CD8-positive, alpha-beta memory T cell (primary cell): Measurements from ENCODE around the gene NIPAL4. TPM values are rescaled to one million over a fixed set of nuclear protein-coding genes. Genes with fewer than 3 reads are reported as not detected.
"Not testable (repeated sequence)": the region's sequence is repeated elsewhere in the genome, so short reads cannot be mapped to it uniquely, and the experiment has no call there.

ENCODE experiments used
- CTCF ChIA-PET: fragments of 350-600 bp; sonication (Branson Sonifier 250); formaldehyde crosslinking; loops from one replicate; lab custom pipeline; 2021; ENCODE audit warnings: antibody characterized with exemption; lab: Charles Lee
- POLR2A ChIA-PET: fragments of 350-600 bp; sonication (Branson Sonifier 250); formaldehyde crosslinking; loops from one replicate; lab custom pipeline; 2021; ENCODE audit warnings: antibody characterized with exemption; lab: Charles Lee
- DNase-seq, 5 donors: peaks; one replicate each; pipeline versions ENCODE4 v3.0.0 to v3.0.0-alpha.2; 2020 to 2022; ENCODE audit warnings: mixed read lengths in 1 of 5
- H3K27ac ChIP-seq: one replicate; pipeline ENCODE4 v1.7.0; 2013; ENCODE audit warnings: low read depth, mild to moderate bottlenecking, low read length, moderate library complexity
- H3K27me3 ChIP-seq: 2 replicates; pipeline ENCODE4 v1.7.0; 2013; ENCODE audit warnings: low read length, mild to moderate bottlenecking; ENCODE audit not compliant: insufficient read depth, poor library complexity, severe bottlenecking
- H3K36me3 ChIP-seq: 2 replicates; pipeline ENCODE4 v1.7.0; 2013; ENCODE audit warnings: mild to moderate bottlenecking, low read length, moderate library complexity; ENCODE audit not compliant: insufficient read depth
- H3K4me1 ChIP-seq: 2 replicates; pipeline ENCODE4 v1.7.0; 2013; ENCODE audit warnings: mild to moderate bottlenecking, low read length, moderate library complexity; ENCODE audit not compliant: insufficient read depth
- H3K4me3 ChIP-seq: 2 replicates; pipeline ENCODE4 v1.7.0; 2013; ENCODE audit warnings: mild to moderate bottlenecking, low read length
- H3K9me3 ChIP-seq: 2 replicates; pipeline ENCODE4 v1.7.0; 2013; ENCODE audit warnings: mild to moderate bottlenecking, low read length
- H3K27ac Mint-ChIP-seq, 8 donors: one replicate each; pipeline ENCODE4 v1.8.0; 2020 to 2021; ENCODE audit warnings: mixed read lengths in 8 of 8, mild to moderate bottlenecking in 6 of 8, inconsistent platforms in 3 of 8, moderate library complexity in 3 of 8
- H3K27me3 Mint-ChIP-seq, 2 donors: one replicate each; pipeline ENCODE4 v1.8.0; 2020 to 2021; ENCODE audit warnings: mixed read lengths in 2 of 2, mild to moderate bottlenecking in 1 of 2, moderate library complexity in 1 of 2
- H3K36me3 Mint-ChIP-seq, 3 donors: one replicate each; pipeline ENCODE4 v1.8.0; 2020 to 2021; ENCODE audit warnings: mixed read lengths in 3 of 3, inconsistent platforms in 1 of 3, mild to moderate bottlenecking in 1 of 3
- H3K4me1 Mint-ChIP-seq, 3 donors: one replicate each; pipeline ENCODE4 v1.8.0; 2020 to 2021; ENCODE audit warnings: mixed read lengths in 3 of 3, inconsistent platforms in 1 of 3, mild to moderate bottlenecking in 1 of 3
- H3K4me3 Mint-ChIP-seq, 7 donors: one replicate each; pipeline ENCODE4 v1.8.0; 2020 to 2021; ENCODE audit warnings: mixed read lengths in 7 of 7, mild to moderate bottlenecking in 6 of 7, moderate library complexity in 4 of 7, inconsistent platforms in 2 of 7
- H3K9me3 Mint-ChIP-seq, 5 donors: one replicate each; pipeline ENCODE4 v1.8.0; 2020 to 2022; ENCODE audit warnings: mixed read lengths in 5 of 5, mild to moderate bottlenecking in 3 of 5, moderate library complexity in 2 of 5, inconsistent platforms in 1 of 5
- polyA plus RNA-seq: library from polyadenylated mRNA; unstranded; fragments of 300-500 nt; fragmentation: Illumina TruSeq; gene quantifications from one replicate; pipeline ENCODE4 v1.2.3, GENCODE V29; 2021
- total RNA-seq, 2 experiments: library from RNA; stranded (reverse); gene quantifications; one replicate each; pipeline ENCODE4 v1.2.3, GENCODE V29; 2021

NIPAL4 gene
- total and polyA plus RNA-seq, 3 experiments from 2014 or later = 1.1 to 1.4 TPM; not detected in 1

GRCh38 chr5:157481666-157482065, 21.7 kb downstream of the NIPAL4 start:
- CTCF ChIA-PET = interaction anchor here (1.2 kb wide), 1 partner anchor 262 kb away, joined by 3 read pairs; the partner anchor contains the start of gene LSM11
- peaks cover 6 to 47% (median 15%) of the 10 kb centered on the region in 3 donors for H3K36me3 Mint-ChIP-seq
- no peak for DNase-seq
- H3K27ac Mint-ChIP-seq = peak overlapping the region in 1 of 8 donors; percentile 71
- H3K4me3 Mint-ChIP-seq = no peak overlapping the region
- no peaks in the 10 kb centered on the region for H3K36me3 ChIP-seq
- peaks cover 7 to 32% (median 17%) of the 10 kb centered on the region in 3 donors for H3K4me1 Mint-ChIP-seq
- H3K4me3 ChIP-seq = no peak overlapping the region
- no peaks in the 10 kb centered on the region for H3K4me1 ChIP-seq
- H3K27me3 ChIP-seq = no peaks in the 10 kb centered on the region
- H3K27ac ChIP-seq = no peak overlapping the region
- H3K27me3 Mint-ChIP-seq = peaks cover 0 to 1% of the 10 kb centered on the region in 2 donors
- H3K9me3 Mint-ChIP-seq = no peaks in the 10 kb centered on the region
- POLR2A ChIA-PET = no interaction called here
- H3K9me3 ChIP-seq = no peaks in the 10 kb centered on the region

GRCh38 chr5:157482702-157483101, 22.7 kb downstream of the NIPAL4 start:
- Mint-ChIP-seq H3K27ac (peak overlapping the region in 2 of 8 donors; percentile 43 to 78), H3K4me1 (peaks cover 17 to 37% (median 27%) of the 10 kb centered on the region in 3 donors), H3K36me3 (peaks cover 7 to 48% (median 16%) of the 10 kb centered on the region in 3 donors)
- H3K27me3 Mint-ChIP-seq, H3K36me3 ChIP-seq, H3K9me3 ChIP-seq, H3K4me1 ChIP-seq, H3K27ac ChIP-seq, POLR2A ChIA-PET, H3K27me3 ChIP-seq, DNase-seq, CTCF ChIA-PET, H3K4me3 ChIP-seq, H3K9me3 Mint-ChIP-seq, H3K4me3 Mint-ChIP-seq: not testable (repeated sequence)

GRCh38 chr5:157484768-157485167, 24.8 kb downstream of the NIPAL4 start:
- no peak overlapping the region for H3K27ac ChIP-seq
- CTCF ChIA-PET = interaction anchor here (0.6 kb wide), 1 partner anchor 198 kb away, joined by 4 read pairs; no protein-coding TSS in a partner anchor

GRCh38 chr5:157485340-157485739, 25.3 kb downstream of the NIPAL4 start:
- Mint-ChIP-seq H3K4me1 (peaks cover 17 to 29% (median 18%) of the 10 kb centered on the region in 3 donors), H3K4me3 (no peak overlapping the region), H3K27ac (peak overlapping the region in 2 of 8 donors; percentile 6 to 30), H3K36me3 (peaks cover 10 to 56% (median 21%) of the 10 kb centered on the region in 3 donors), H3K9me3 (no peaks in the 10 kb centered on the region), H3K27me3 (peaks cover 0 to 1% of the 10 kb centered on the region in 2 donors)
- no peak for DNase-seq
- Histone ChIP-seq H3K27ac (no peak overlapping the region), H3K4me3 (no peak overlapping the region), H3K36me3 (no peaks in the 10 kb centered on the region), H3K4me1 (no peaks in the 10 kb centered on the region), H3K27me3 (no peaks in the 10 kb centered on the region), H3K9me3 (no peaks in the 10 kb centered on the region)
- CTCF ChIA-PET = interaction anchor here (1.0 to 1.7 kb wide), 2 partner anchors 12 to 53 kb away, joined by 3 read pairs; no protein-coding TSS in a partner anchor
- POLR2A ChIA-PET = no interaction called here

More at GRCh38 chr5:157484768-157485167, 24.8 kb downstream of the NIPAL4 start:
- DNase-seq = no peak
- H3K4me1 ChIP-seq = no peaks in the 10 kb centered on the region
- no peaks in the 10 kb centered on the region for H3K27me3 ChIP-seq
- no peaks in the 10 kb centered on the region for H3K9me3 ChIP-seq
- H3K36me3 Mint-ChIP-seq = peaks cover 10 to 56% (median 23%) of the 10 kb centered on the region in 3 donors
- no peak overlapping the region for H3K4me3 Mint-ChIP-seq
- H3K36me3 ChIP-seq = no peaks in the 10 kb centered on the region
- H3K9me3 Mint-ChIP-seq = no peaks in the 10 kb centered on the region
- no peak overlapping the region for H3K4me3 ChIP-seq
- peaks cover 18 to 31% (median 19%) of the 10 kb centered on the region in 3 donors for H3K4me1 Mint-ChIP-seq
- H3K27ac Mint-ChIP-seq = peak overlapping the region in 1 of 8 donors; percentile 30
- peaks cover 0 to 1% of the 10 kb centered on the region in 2 donors for H3K27me3 Mint-ChIP-seq
- POLR2A ChIA-PET = no interaction called here

- POLR2A ChIA-PET = no interaction called here
- H3K4me3 Mint-ChIP-seq = no peak overlapping the region
- no peaks in the 10 kb centered on the region for H3K9me3 ChIP-seq
- H3K27me3 Mint-ChIP-seq = peaks cover 0 to 1% of the 10 kb centered on the region in 2 donors
- H3K36me3 ChIP-seq = no peaks in the 10 kb centered on the region
- H3K9me3 Mint-ChIP-seq = no peaks in the 10 kb centered on the region
- no peaks in the 10 kb centered on the region for H3K4me1 ChIP-seq
- peaks cover 17 to 29% (median 18%) of the 10 kb centered on the region in 3 donors for H3K4me1 Mint-ChIP-seq
- peak overlapping the region in 1 of 8 donors; percentile 6 for H3K27ac Mint-ChIP-seq
- CTCF ChIA-PET = interaction anchor here (1.0 to 1.7 kb wide), 2 partner anchors 12 to 53 kb away, joined by 3 read pairs; no protein-coding TSS in a partner anchor
- H3K27ac ChIP-seq = no peak overlapping the region
- H3K4me3 ChIP-seq = no peak overlapping the region
- H3K36me3 Mint-ChIP-seq = peaks cover 10 to 55% (median 21%) of the 10 kb centered on the region in 3 donors
- no peak for DNase-seq
- no peaks in the 10 kb centered on the region for H3K27me3 ChIP-seq
Observed at GRCh38 chr5:157485811-157486210, 25.8 kb downstream of the NIPAL4 start.

- Mint-ChIP-seq H3K27me3 (peaks cover 0 to 1% of the 10 kb centered on the region in 2 donors), H3K9me3 (no peaks in the 10 kb centered on the region), H3K27ac (peak overlapping the region in 5 of 8 donors; percentile 16 to 72 (median 56)), H3K36me3 (peaks cover 10 to 54% (median 22%) of the 10 kb centered on the region in 3 donors), H3K4me1 (peaks cover 17 to 26% (median 18%) of the 10 kb centered on the region in 3 donors), H3K4me3 (peak overlapping the region in 3 of 7 donors; percentile 17 to 57 (median 34))
- no peak for DNase-seq
- Histone ChIP-seq H3K36me3 (no peaks in the 10 kb centered on the region), H3K27ac (no peak overlapping the region), H3K9me3 (no peaks in the 10 kb centered on the region), H3K4me3 (no peak overlapping the region), H3K4me1 (no peaks in the 10 kb centered on the region), H3K27me3 (no peaks in the 10 kb centered on the region)
- ChIA-PET CTCF (interaction anchor here (1.0 to 1.7 kb wide), 2 partner anchors 12 to 54 kb away, joined by 3 read pairs; no protein-coding TSS in a partner anchor), POLR2A (no interaction called here)
Observed at GRCh38 chr5:157486221-157486681, 26.2 kb downstream of the NIPAL4 start.

- ChIA-PET CTCF (interaction anchor here (1.7 kb wide), 1 partner anchor 13 kb away, joined by 3 read pairs; no protein-coding TSS in a partner anchor), POLR2A (interaction anchor here (0.6 kb wide), 1 partner anchor 68 kb away, joined by 3 read pairs; no protein-coding TSS in a partner anchor)
- Histone ChIP-seq H3K27me3 (no peaks in the 10 kb centered on the region), H3K4me3 (no peak overlapping the region), H3K4me1 (no peaks in the 10 kb centered on the region), H3K36me3 (no peaks in the 10 kb centered on the region), H3K27ac (no peak overlapping the region), H3K9me3 (no peaks in the 10 kb centered on the region)
- peaks cover 0 to 1% of the 10 kb centered on the region in 2 donors for H3K27me3 Mint-ChIP-seq
- H3K4me3 Mint-ChIP-seq = peak overlapping the region in 5 of 7 donors; percentile 0 to 42 (median 34)
- DNase-seq = no peak
- H3K4me1 Mint-ChIP-seq = peaks cover 17 to 24% (median 18%) of the 10 kb centered on the region in 3 donors
- no peaks in the 10 kb centered on the region for H3K9me3 Mint-ChIP-seq
- H3K36me3 Mint-ChIP-seq = peaks cover 10 to 57% (median 22%) of the 10 kb centered on the region in 3 donors
- H3K27ac Mint-ChIP-seq = peak overlapping the region in 7 of 8 donors; percentile 22 to 93 (median 65)
Observed at GRCh38 chr5:157486861-157487260, 26.8 kb downstream of the NIPAL4 start.

GRCh38 chr5:157487358-157487757, 27.3 kb downstream of the NIPAL4 start:
- Histone ChIP-seq H3K27me3 (no peaks in the 10 kb centered on the region), H3K4me3 (no peak overlapping the region), H3K36me3 (no peaks in the 10 kb centered on the region), H3K27ac (no peak overlapping the region), H3K9me3 (no peaks in the 10 kb centered on the region), H3K4me1 (no peaks in the 10 kb centered on the region)
- CTCF ChIA-PET = no interaction called here
- peak overlapping the region in 3 of 7 donors; percentile 10 to 42 (median 41) for H3K4me3 Mint-ChIP-seq
- H3K9me3 Mint-ChIP-seq = no peaks in the 10 kb centered on the region
- no peak for DNase-seq
- POLR2A ChIA-PET = interaction anchor here (0.6 kb wide), 1 partner anchor 68 kb away, joined by 3 read pairs; no protein-coding TSS in a partner anchor
- H3K4me1 Mint-ChIP-seq = peaks cover 17 to 24% (median 18%) of the 10 kb centered on the region in 3 donors
- H3K27ac Mint-ChIP-seq = peak overlapping the region in 6 of 8 donors; percentile 22 to 93 (median 72)
- H3K27me3 Mint-ChIP-seq = peaks cover 0 to 1% of the 10 kb centered on the region in 2 donors
- peaks cover 9 to 55% (median 20%) of the 10 kb centered on the region in 3 donors for H3K36me3 Mint-ChIP-seq
